Neural cell (in vitro differentiated cells): ENCODE results near the gene ATF5.

Source experiments
- CTCF ChIP-seq: fragments of 450-650 bp; IDR thresholded peaks from 2 replicates; pipeline ENCODE4 v1.5.1; 2014; ENCODE audit warnings: antibody characterized with exemption, mild to moderate bottlenecking, moderate library complexity; ENCODE audit not compliant: poor library complexity, severe bottlenecking
- EP300 ChIP-seq: fragments of 450-650 bp; conservative IDR thresholded peaks from 2 replicates; pipeline ENCODE4 v1.6.1; 2014; ENCODE audit warnings: antibody characterized with exemption, mild to moderate bottlenecking, moderate library complexity; ENCODE audit not compliant: poor library complexity, severe bottlenecking
- EZH2 ChIP-seq: fragments of 200-600, 300-800 bp; shearing (Covaris generic), sonication (generic); IDR thresholded peaks from 2 replicates; pipeline ENCODE4 v1.6.1; 2014; ENCODE audit warnings: antibody characterized with exemption, low read length, borderline replicate concordance, mild to moderate bottlenecking; ENCODE audit not compliant: insufficient read depth, poor library complexity, severe bottlenecking
- MXI1 ChIP-seq: fragments of 450-650 bp; conservative IDR thresholded peaks from 2 replicates; pipeline ENCODE4 v1.6.1; 2014; ENCODE audit warnings: antibody characterized with exemption, mild to moderate bottlenecking; ENCODE audit not compliant: poor library complexity, severe bottlenecking
- POLR2AphosphoS5 ChIP-seq: IDR thresholded peaks from 2 replicates; pipeline ENCODE4 v1.6.1; 2012
- RAD21 ChIP-seq: fragments of 450-650 bp; conservative IDR thresholded peaks from 2 replicates; pipeline ENCODE4 v1.6.1; 2014; ENCODE audit warnings: antibody characterized with exemption, mild to moderate bottlenecking, moderate library complexity

- TF ChIP-seq CTCF, result no peak
- no peak for TF ChIP-seq EP300
- no peak for TF ChIP-seq POLR2AphosphoS5
- no peak for TF ChIP-seq EZH2
- no peak for TF ChIP-seq RAD21
- TF ChIP-seq MXI1, result no peak
These were observed 10.9 kb upstream of the ATF5 start for GRCh38 chr19:49918089-49918488.
